ENCODE results near the gene LCA5L. TPM values are rescaled to one million over a fixed set of nuclear protein-coding genes. Genes with fewer than 3 reads are reported as not detected.

Gene LCA5L
- total and polyA plus RNA-seq, 2 experiments from 2014 or later = 0.69 to 1.4 TPM

DNA sequence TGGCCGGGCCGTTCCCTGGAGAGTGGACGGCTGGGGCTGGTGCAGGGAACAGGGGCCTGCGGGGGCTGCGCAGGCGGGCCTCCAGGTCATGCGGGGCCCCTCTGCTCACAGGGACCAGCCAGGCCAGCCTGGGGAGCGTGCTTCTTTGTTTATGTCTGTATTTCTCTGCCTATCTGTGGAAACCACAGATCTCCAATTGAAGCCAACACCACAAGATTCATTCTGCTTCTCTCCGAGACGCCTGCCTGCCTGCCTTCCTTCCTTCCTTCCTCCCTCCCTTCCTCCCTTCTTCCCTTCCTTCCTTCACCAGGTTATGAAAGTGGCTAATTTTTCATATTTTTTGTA lies 56.8 kb downstream of the LCA5L start (continued):
- TF ChIP-seq, protein P1, sequence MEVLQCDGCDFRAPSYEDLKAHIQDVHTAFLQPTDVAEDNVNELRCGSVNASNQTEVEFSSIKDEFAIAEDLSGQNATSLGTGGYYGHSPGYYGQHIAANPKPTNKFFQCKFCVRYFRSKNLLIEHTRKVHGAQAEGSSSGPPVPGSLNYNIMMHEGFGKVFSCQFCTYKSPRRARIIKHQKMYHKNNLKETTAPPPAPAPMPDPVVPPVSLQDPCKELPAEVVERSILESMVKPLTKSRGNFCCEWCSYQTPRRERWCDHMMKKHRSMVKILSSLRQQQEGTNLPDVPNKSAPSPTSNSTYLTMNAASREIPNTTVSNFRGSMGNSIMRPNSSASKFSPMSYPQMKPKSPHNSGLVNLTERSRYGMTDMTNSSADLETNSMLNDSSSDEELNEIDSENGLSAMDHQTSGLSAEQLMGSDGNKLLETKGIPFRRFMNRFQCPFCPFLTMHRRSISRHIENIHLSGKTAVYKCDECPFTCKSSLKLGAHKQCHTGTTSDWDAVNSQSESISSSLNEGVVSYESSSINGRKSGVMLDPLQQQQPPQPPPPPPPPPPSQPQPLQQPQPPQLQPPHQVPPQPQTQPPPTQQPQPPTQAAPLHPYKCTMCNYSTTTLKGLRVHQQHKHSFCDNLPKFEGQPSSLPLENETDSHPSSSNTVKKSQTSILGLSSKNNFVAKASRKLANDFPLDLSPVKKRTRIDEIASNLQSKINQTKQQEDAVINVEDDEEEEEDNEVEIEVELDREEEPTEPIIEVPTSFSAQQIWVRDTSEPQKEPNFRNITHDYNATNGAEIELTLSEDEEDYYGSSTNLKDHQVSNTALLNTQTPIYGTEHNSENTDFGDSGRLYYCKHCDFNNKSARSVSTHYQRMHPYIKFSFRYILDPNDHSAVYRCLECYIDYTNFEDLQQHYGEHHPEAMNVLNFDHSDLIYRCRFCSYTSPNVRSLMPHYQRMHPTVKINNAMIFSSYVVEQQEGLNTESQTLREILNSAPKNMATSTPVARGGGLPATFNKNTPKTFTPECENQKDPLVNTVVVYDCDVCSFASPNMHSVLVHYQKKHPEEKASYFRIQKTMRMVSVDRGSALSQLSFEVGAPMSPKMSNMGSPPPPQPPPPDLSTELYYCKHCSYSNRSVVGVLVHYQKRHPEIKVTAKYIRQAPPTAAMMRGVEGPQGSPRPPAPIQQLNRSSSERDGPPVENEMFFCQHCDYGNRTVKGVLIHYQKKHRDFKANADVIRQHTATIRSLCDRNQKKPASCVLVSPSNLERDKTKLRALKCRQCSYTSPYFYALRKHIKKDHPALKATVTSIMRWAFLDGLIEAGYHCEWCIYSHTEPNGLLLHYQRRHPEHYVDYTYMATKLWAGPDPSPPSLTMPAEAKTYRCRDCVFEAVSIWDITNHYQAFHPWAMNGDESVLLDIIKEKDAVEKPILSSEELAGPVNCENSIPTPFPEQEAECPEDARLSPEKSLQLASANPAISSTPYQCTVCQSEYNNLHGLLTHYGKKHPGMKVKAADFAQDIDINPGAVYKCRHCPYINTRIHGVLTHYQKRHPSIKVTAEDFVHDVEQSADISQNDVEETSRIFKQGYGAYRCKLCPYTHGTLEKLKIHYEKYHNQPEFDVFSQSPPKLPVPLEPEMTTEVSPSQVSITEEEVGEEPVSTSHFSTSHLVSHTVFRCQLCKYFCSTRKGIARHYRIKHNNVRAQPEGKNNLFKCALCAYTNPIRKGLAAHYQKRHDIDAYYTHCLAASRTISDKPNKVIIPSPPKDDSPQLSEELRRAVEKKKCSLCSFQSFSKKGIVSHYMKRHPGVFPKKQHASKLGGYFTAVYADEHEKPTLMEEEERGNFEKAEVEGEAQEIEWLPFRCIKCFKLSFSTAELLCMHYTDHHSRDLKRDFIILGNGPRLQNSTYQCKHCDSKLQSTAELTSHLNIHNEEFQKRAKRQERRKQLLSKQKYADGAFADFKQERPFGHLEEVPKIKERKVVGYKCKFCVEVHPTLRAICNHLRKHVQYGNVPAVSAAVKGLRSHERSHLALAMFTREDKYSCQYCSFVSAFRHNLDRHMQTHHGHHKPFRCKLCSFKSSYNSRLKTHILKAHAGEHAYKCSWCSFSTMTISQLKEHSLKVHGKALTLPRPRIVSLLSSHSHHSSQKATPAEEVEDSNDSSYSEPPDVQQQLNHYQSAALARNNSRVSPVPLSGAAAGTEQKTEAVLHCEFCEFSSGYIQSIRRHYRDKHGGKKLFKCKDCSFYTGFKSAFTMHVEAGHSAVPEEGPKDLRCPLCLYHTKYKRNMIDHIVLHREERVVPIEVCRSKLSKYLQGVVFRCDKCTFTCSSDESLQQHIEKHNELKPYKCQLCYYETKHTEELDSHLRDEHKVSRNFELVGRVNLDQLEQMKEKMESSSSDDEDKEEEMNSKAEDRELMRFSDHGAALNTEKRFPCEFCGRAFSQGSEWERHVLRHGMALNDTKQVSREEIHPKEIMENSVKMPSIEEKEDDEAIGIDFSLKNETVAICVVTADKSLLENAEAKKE (CRISPR knock-in tag; IDR thresholded peaks at IDR 0.05) = no peak
- TF ChIP-seq JUNB (IDR thresholded peaks at IDR 0.05; ENCODE audit: unreplicated experiment) (no peak), EZH2phosphoT487 (IDR thresholded peaks at IDR 0.05; ENCODE audit: unreplicated experiment) (no peak)

DNA sequence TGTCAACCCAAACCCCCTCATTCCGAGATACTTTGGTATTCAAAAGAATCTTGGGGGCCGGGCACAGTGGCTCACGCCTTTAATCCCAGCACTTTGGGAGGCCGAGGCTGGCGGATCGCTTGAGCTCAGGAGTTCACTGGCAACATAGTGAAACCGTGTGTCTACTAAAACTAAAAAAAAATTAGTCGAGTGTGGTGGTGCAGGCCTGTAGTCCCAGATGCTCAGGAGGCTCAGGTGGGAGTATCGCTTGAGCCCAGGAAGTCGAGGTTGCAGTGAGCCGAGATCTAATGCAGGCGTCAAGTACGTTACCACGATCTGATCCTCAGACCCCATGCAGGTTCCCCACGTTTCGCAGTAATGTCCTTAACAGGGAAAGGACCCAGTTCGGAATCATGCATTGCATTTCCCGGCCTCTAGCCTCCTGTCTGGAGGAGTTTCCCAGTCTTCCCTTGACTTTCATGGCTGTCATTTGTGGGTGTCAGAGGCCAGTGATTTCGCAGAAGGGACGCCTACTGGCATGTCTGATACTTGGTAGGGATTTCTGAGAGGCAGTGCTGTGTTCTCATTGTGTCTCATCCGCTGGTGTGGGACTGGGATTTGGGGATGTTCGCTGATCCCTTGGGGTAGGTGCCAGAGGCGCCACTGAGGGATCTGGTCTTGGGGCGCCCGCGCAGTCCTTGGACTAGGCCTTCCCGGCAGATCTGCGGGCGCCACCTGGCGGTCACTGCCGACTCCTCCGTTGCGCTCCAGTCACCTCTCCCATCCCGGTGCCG lies 57.4 kb downstream of the LCA5L start:
- peaks cover 42% of the 10 kb centered on the region for H3K4me1 Mint-ChIP-seq
- Histone ChIP-seq H2AFZ (peak overlapping the region; percentile 89; the same call in 1 of the 2 replicates), H3K36me3 (ENCODE audit: insufficient read depth) (peaks cover 10% of the 10 kb centered on the region), H3K79me2 (replicated peaks; ENCODE audit: insufficient read depth) (peaks cover 13% of the 10 kb centered on the region), H3K27me3 (ENCODE audit: insufficient read depth) (no peaks in the 10 kb centered on the region), H3K9me2 (ENCODE audit: insufficient read depth) (no peaks in the 10 kb centered on the region), H3K4me2 (peak overlapping the region; percentile 87), H3F3A (replicated peaks; ENCODE audit: low read depth) (peaks cover 12% of the 10 kb centered on the region), H3K4me3 (peak overlapping the region; percentile 66), H3K4me1 (ENCODE audit: insufficient read depth) (peaks cover 6% of the 10 kb centered on the region), H3K27ac (ENCODE audit: low read depth) (peak overlapping the region; percentile 78), H4K20me1 (replicated peaks; ENCODE audit: insufficient read depth) (peaks cover 12% of the 10 kb centered on the region; the same call in 1 of the 2 replicates)
- peak; percentile 74 to 97 for TF ChIP-seq CTCF (conservative IDR thresholded peaks at IDR 0.05; ENCODE audit: low read depth in 2 of 2)
- TF ChIP-seq JUNB (IDR thresholded peaks at IDR 0.05; ENCODE audit: unreplicated experiment) = no peak
- H3K4me3 Mint-ChIP-seq = peak overlapping the region; percentile 74
- peak; percentile 84 for ATAC-seq
- H3K27me3 Mint-ChIP-seq (ENCODE audit: insufficient read depth, low read depth, poor library complexity) = peaks cover 28% of the 10 kb centered on the region
- DNase-seq (ENCODE audit: low spot score) = peak; percentile 96
- H3K36me3 Mint-ChIP-seq (ENCODE audit: low read depth) = peaks cover 21% of the 10 kb centered on the region
- H3K9me3 Mint-ChIP-seq = no peaks in the 10 kb centered on the region
- H3K27ac Mint-ChIP-seq = peak overlapping the region; percentile 89
